Psoas muscle (tissue), 8 donors: Measurements from ENCODE around the gene TRMT61A. TPM values are rescaled to one million over a fixed set of nuclear protein-coding genes. Genes with fewer than 3 reads are reported as not detected.

ENCODE experiments used
- ATAC-seq, 4 donors: fragments of 200-7000 bp; cut with Tn5 transposase; one replicate each; pipeline ENCODE4 v1.9.1; 2020; ENCODE audit warnings: moderate library complexity in 3 of 4, mild to moderate bottlenecking in 2 of 4
- DNase-seq, 2 donors: peaks; one replicate each; pipeline ENCODE4 v3.0.0-alpha.2; 2020
- H3K27ac ChIP-seq: fragments of 200-600 bp; one replicate; pipeline ENCODE4 v1.8.0; 2022
- H3K27me3 ChIP-seq, 3 donors: fragments of 200-600 bp in 1 of 3; one replicate each; pipeline versions ENCODE4 v1.6.1 to v1.8.0; 2013 to 2022; ENCODE audit warnings: low read length in 2 of 3, mild to moderate bottlenecking in 2 of 3, moderate library complexity in 1 of 3; ENCODE audit not compliant: insufficient read depth in 3 of 3
- H3K36me3 ChIP-seq, 2 donors: fragments of 200-600 bp in 1 of 2; one replicate each; pipeline versions ENCODE4 v1.6.1 to v1.8.0; 2013 to 2022; ENCODE audit warnings: low read depth in 1 of 2, mild to moderate bottlenecking in 1 of 2, moderate library complexity in 1 of 2; ENCODE audit not compliant: insufficient read depth in 1 of 2
- H3K4me1 ChIP-seq: fragments of 200-600 bp; one replicate; pipeline ENCODE4 v1.8.0; 2022
- H3K4me3 ChIP-seq: fragments of 200-600 bp; one replicate; pipeline ENCODE4 v1.8.0; 2022; ENCODE audit warnings: mild to moderate bottlenecking
- H3K9me3 ChIP-seq: fragments of 200-600 bp; one replicate; pipeline ENCODE4 v1.8.0; 2022
- CTCF ChIP-seq: fragments of 200-600 bp; IDR thresholded peaks from one replicate; pipeline ENCODE4 v1.8.0; 2022; ENCODE audit warnings: antibody characterized with exemption
- WGBS, 3 donors: extraction: QIAGEN DNeasy Blood & Tissue Kit; methylation state at CpG; one replicate each; pipeline versions ENCODE4 v1.1.6 to v1.1.7; 2013; 5-methylcytosine and 5-hydroxymethylcytosine counted together
- intact Hi-C, 2 donors: fragments of 100-400 bp; cut with DNase I; formaldehyde crosslinking; loops; one replicate each; pipeline versions ENCODE4 v1.11.0 to v1.14.2; 2022
- polyA plus RNA-seq, 3 donors: library from polyadenylated mRNA; stranded (reverse); fragments of 200-250 nt; gene quantifications; one replicate each; pipeline ENCODE4 v1.2.3, GENCODE V29; 2013
- total RNA-seq, 4 donors: library from RNA; stranded (reverse); fragmentation: NEBNext Ultra II Directional in 2 of 4; extraction: Animal tissue kit (Norgen Biotek cat#: 25700) in 2 of 4; gene quantifications; one replicate each; pipeline versions ENCODE4 v1.2.1 to v1.2.4, GENCODE V29; 2021 to 2023
- donor health status: healthy with polysubstance abuse.
- donor health status: DM: no; HTN: no; CAD: no; lungs with moderate emphysema.
- donor health status: Bipolar disorder and iron deficiency.
- donor health status: healthy.
- donor health status: DM: yes; HTN: yes; CAD: no.
- donor health status: DM: no; HTN: no; CAD: no.
- donor health status: DM: no; HTN: no; CAD: no.
- donor health status: DM: yes; HTN: yes; CAD: no.

TRMT61A gene
- total and polyA plus RNA-seq, 7 donors = 6.5 to 29.5 (median 12.7) TPM

GRCh38 chr14:103574104-103574503 is 45.1 kb downstream of the TRMT61A start:
- H3K9me3 ChIP-seq = no peaks in the 10 kb centered on the region
- no peak for DNase-seq
- H3K4me1 ChIP-seq = peaks cover 10% of the 10 kb centered on the region
- H3K27me3 ChIP-seq = no peaks in the 10 kb centered on the region
- no peak for ATAC-seq
- WGBS, 3 donors = 70 to 76% (median 71%) methylated on average over 6 of the region's 6 CpGs
- no peak overlapping the region for H3K4me3 ChIP-seq
- intact Hi-C loops = loop anchor here in 1 of 2 donors (10.0 kb wide), 2 partner anchors 341 to 411 kb away; no protein-coding TSS in a partner anchor
- peaks cover 3 to 56% of the 10 kb centered on the region in 2 donors for H3K36me3 ChIP-seq
- no peak overlapping the region for H3K27ac ChIP-seq
- no peak for TF ChIP-seq CTCF

DNA sequence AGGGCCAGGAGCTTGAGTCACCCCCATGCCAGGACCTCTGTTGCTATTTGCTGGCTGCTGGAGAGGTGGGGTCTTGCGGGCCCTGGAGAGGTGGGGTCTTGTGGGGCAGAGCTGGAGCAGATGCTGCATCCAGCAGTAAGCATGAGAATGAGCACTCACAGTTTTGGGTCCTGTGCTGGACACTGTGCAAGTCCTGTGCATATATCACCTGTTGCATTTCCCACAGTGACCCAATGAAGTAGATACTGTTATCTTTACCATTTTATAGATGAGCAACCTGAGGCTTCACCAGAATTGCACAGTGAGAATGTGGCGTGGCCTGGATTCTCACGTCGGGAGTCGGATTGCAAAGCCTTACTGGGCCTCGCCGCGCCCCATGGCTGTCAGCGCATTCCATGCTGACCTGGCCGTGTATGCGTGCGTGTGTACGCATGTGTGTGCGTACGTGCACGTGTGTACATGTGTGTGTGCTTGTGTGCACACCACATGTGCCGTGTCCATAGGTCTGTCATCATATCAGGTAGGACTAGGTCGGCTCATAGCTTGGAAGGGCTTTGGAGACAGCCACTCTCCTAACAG is 45.8 kb downstream of the TRMT61A start:
- ATAC-seq (no peak), DNase-seq (no peak)
- no peak for TF ChIP-seq CTCF
- H3K27ac ChIP-seq = no peak overlapping the region
- H3K4me3 ChIP-seq = no peak overlapping the region
- WGBS, 3 donors = 91 to 95% (median 93%) methylated on average over 18 of the region's 18 CpGs
- intact Hi-C loops = loop anchor here in 1 of 2 donors (10.0 kb wide), 2 partner anchors 340 to 410 kb away; no protein-coding TSS in a partner anchor
- peaks cover 9% of the 10 kb centered on the region for H3K4me1 ChIP-seq
- H3K27me3 ChIP-seq = no peaks in the 10 kb centered on the region
- no peaks in the 10 kb centered on the region for H3K9me3 ChIP-seq
- H3K36me3 ChIP-seq = peaks cover 3 to 63% of the 10 kb centered on the region in 2 donors

- 22 to 37% (median 23%) methylated on average over 9 of the region's 9 CpGs for WGBS, 3 donors
- intact Hi-C loops = loop anchor here in 1 of 2 donors (10.0 kb wide), 2 partner anchors 338 to 408 kb away; no protein-coding TSS in a partner anchor
- TF ChIP-seq CTCF = no peak
- Histone ChIP-seq H3K4me3 (no peak overlapping the region), H3K4me1 (peaks cover 9% of the 10 kb centered on the region), H3K9me3 (no peaks in the 10 kb centered on the region), H3K27me3 (no peaks in the 10 kb centered on the region), H3K36me3 (peaks cover 3 to 76% of the 10 kb centered on the region in 2 donors), H3K27ac (peak overlapping the region; percentile 3)
- ATAC-seq = peak; percentile 73 to 83 (median 81)
- DNase-seq = peak; percentile 87 to 88
Measured at GRCh38 chr14:103576371-103577024, 47.5 kb downstream of the TRMT61A start.

GRCh38 chr14:103578401-103579075 is 49.5 kb downstream of the TRMT61A start:
- no peak for TF ChIP-seq CTCF
- Histone ChIP-seq H3K36me3 (peaks cover 3 to 68% of the 10 kb centered on the region in 2 donors), H3K27me3 (no peaks in the 10 kb centered on the region), H3K9me3 (no peaks in the 10 kb centered on the region), H3K27ac (no peak overlapping the region), H3K4me1 (peaks cover 9% of the 10 kb centered on the region), H3K4me3 (no peak overlapping the region)
- DNase-seq = no peak
- intact Hi-C loops = loop anchor here in 1 of 2 donors (10.0 kb wide), 2 partner anchors 336 to 406 kb away; no protein-coding TSS in a partner anchor
- ATAC-seq = no peak
- WGBS, 3 donors = 89 to 93% (median 92%) methylated on average over 12 of the region's 12 CpGs
